Breast epithelium (tissue), 4 donors: ENCODE results near the gene ALKBH5. TPM values are rescaled to one million over a fixed set of nuclear protein-coding genes. Genes with fewer than 3 reads are reported as not detected.

ENCODE experiments used
- DNase-seq, 2 donors: peaks; one replicate each; pipeline ENCODE4 v3.0.0-alpha.2; 2019; ENCODE audit warnings: low spot score in 2 of 2
- H3K27ac ChIP-seq, 2 donors: fragments of 200-600 bp; sonication (generic) in 1 of 2; one replicate each; pipeline ENCODE4 v1.5.1; 2016 to 2019; ENCODE audit warnings: mild to moderate bottlenecking in 1 of 2
- H3K27me3 ChIP-seq, 2 donors: fragments of 200-600 bp; sonication (generic) in 1 of 2; one replicate each; pipeline versions ENCODE4 v1.5.1 to v1.6.0; 2017 to 2019; ENCODE audit warnings: control low read depth in 1 of 2, mild to moderate bottlenecking in 1 of 2
- H3K36me3 ChIP-seq: fragments of 200-600 bp; one replicate; pipeline ENCODE4 v1.5.1; 2019
- H3K4me1 ChIP-seq, 2 donors: fragments of 200-600 bp; sonication (generic); one replicate each; pipeline ENCODE4 v1.5.1; 2016 to 2019; ENCODE audit warnings: control low read depth in 1 of 2
- H3K4me3 ChIP-seq, 3 donors: fragments of 200-600 bp; sonication (generic); 1 replicate in 2 of 3; 2 replicates in 1 of 3; pipeline ENCODE4 v1.5.1; 2016 to 2019; ENCODE audit warnings: mild to moderate bottlenecking in 3 of 3, moderate library complexity in 2 of 3
- H3K9me3 ChIP-seq, 2 donors: fragments of 200-600 bp; sonication (generic) in 1 of 2; one replicate each; pipeline ENCODE4 v1.5.1; 2016 to 2019; ENCODE audit warnings: control low read depth in 1 of 2
- CTCF ChIP-seq, 3 donors: fragments of 450-650 bp; IDR thresholded peaks; one replicate each; pipeline ENCODE4 v1.5.1; 2016 to 2017; ENCODE audit warnings: antibody characterized with exemption in 3 of 3, mild to moderate bottlenecking in 3 of 3, moderate library complexity in 3 of 3
- POLR2A ChIP-seq: fragments of 450-650 bp; IDR thresholded peaks from one replicate; pipeline ENCODE4 v1.6.1; 2016; ENCODE audit warnings: antibody characterized with exemption, mild to moderate bottlenecking, moderate library complexity
- POLR2AphosphoS5 ChIP-seq, 3 donors: sonication (generic); formaldehyde crosslinking; IDR thresholded peaks; one replicate each; pipeline ENCODE4 v1.6.1; 2017; ENCODE audit warnings: antibody characterized with exemption in 3 of 3
- intact Hi-C: fragments of 100-400 bp; cut with DNase I; formaldehyde crosslinking; loops from one replicate; pipeline ENCODE4 v1.15.1; 2023; ENCODE audit warnings: low total_unique reads
- total RNA-seq, 3 donors: library from RNA; depleted of rRNA; stranded (reverse); fragments of >200 nt; gene quantifications; one replicate each; pipeline ENCODE4 v1.1.0, GENCODE V29; 2016

The ALKBH5 gene
- total RNA-seq, 3 donors from 2014 or later: 80.0 to 90.0 (median 82.3) TPM

- H3K4me3 ChIP-seq: no peak overlapping the region
- peaks cover 6 to 8% of the 10 kb centered on the region in 2 donors for H3K4me1 ChIP-seq
- H3K27ac ChIP-seq: no peak overlapping the region
- no peaks in the 10 kb centered on the region for H3K27me3 ChIP-seq
- H3K9me3 ChIP-seq: no peaks in the 10 kb centered on the region
- intact Hi-C loops: no loop called here
- TF ChIP-seq POLR2A: no peak
- TF ChIP-seq POLR2AphosphoS5 (IDR thresholded peaks at IDR 0.05): no peak
- no peak for TF ChIP-seq CTCF (IDR thresholded peaks at IDR 0.05)
- DNase-seq: no peak
- peaks cover 7% of the 10 kb centered on the region for H3K36me3 ChIP-seq
These were observed 71.4 kb downstream of the ALKBH5 start for GRCh38 chr17:18254888-18255649.

- no peak for TF ChIP-seq POLR2A
- no peak for TF ChIP-seq POLR2AphosphoS5 (IDR thresholded peaks at IDR 0.05)
- no peak for TF ChIP-seq CTCF (IDR thresholded peaks at IDR 0.05)
- intact Hi-C loops: no loop called here
- H3K27me3 ChIP-seq: no peaks in the 10 kb centered on the region
- peak overlapping the region in 2 of 3 donors; percentile 93 to 94 for H3K4me3 ChIP-seq
- no peak for DNase-seq
- H3K36me3 ChIP-seq: peaks cover 2% of the 10 kb centered on the region
- no peaks in the 10 kb centered on the region for H3K9me3 ChIP-seq
- peaks cover 6 to 8% of the 10 kb centered on the region in 2 donors for H3K4me1 ChIP-seq
- H3K27ac ChIP-seq: peak overlapping the region; percentile 96 to 98
These were observed 72.7 kb downstream of the ALKBH5 start for GRCh38 chr17:18256351-18256750.

GRCh38 chr17:18256776-18257175, 73.1 kb downstream of the ALKBH5 start:
- intact Hi-C loops: no loop called here
- no peak for DNase-seq
- peak overlapping the region; percentile 96 to 98 for H3K27ac ChIP-seq

GRCh38 chr17:18257268-18257981, 73.8 kb downstream of the ALKBH5 start:
- no peaks in the 10 kb centered on the region for H3K36me3 ChIP-seq
- H3K9me3 ChIP-seq: no peaks in the 10 kb centered on the region
- peak overlapping the region; percentile 85 to 94 (median 93) for H3K4me3 ChIP-seq
- H3K27me3 ChIP-seq: no peaks in the 10 kb centered on the region
- TF ChIP-seq POLR2AphosphoS5 (IDR thresholded peaks at IDR 0.05): no peak
- TF ChIP-seq POLR2A: no peak
- TF ChIP-seq CTCF (IDR thresholded peaks at IDR 0.05): no peak
- DNase-seq: peak; percentile 68 to 69
- peak overlapping the region; percentile 96 to 98 for H3K27ac ChIP-seq
- H3K4me1 ChIP-seq: peaks cover 11 to 19% of the 10 kb centered on the region in 2 donors
- intact Hi-C loops: no loop called here

More at GRCh38 chr17:18256776-18257175, 73.1 kb downstream of the ALKBH5 start:
- peak overlapping the region; percentile 85 to 94 (median 93) for H3K4me3 ChIP-seq
- no peaks in the 10 kb centered on the region for H3K36me3 ChIP-seq
- H3K27me3 ChIP-seq: no peaks in the 10 kb centered on the region
- peaks cover 9 to 12% of the 10 kb centered on the region in 2 donors for H3K4me1 ChIP-seq
- no peaks in the 10 kb centered on the region for H3K9me3 ChIP-seq
- no peak for TF ChIP-seq POLR2A
- TF ChIP-seq CTCF (IDR thresholded peaks at IDR 0.05): no peak
- no peak for TF ChIP-seq POLR2AphosphoS5 (IDR thresholded peaks at IDR 0.05)

GRCh38 chr17:18257982-18258355, 74.3 kb downstream of the ALKBH5 start:
- intact Hi-C loops: no loop called here
- DNase-seq: peak; percentile 61 to 77

More at GRCh38 chr17:18257982-18258355, 74.3 kb downstream of the ALKBH5 start:
- H3K27me3 ChIP-seq: no peaks in the 10 kb centered on the region
- TF ChIP-seq CTCF (IDR thresholded peaks at IDR 0.05) (no peak), POLR2A (no peak), POLR2AphosphoS5 (IDR thresholded peaks at IDR 0.05) (no peak)
- peaks cover 11 to 19% of the 10 kb centered on the region in 2 donors for H3K4me1 ChIP-seq
- H3K27ac ChIP-seq: peak overlapping the region; percentile 96 to 98
- H3K4me3 ChIP-seq: peak overlapping the region; percentile 85 to 94 (median 93)
- H3K36me3 ChIP-seq: no peaks in the 10 kb centered on the region
- no peaks in the 10 kb centered on the region for H3K9me3 ChIP-seq
